NOMO-1 treated with DMSO at 0.1 percent for 48 hours (cell line): Measurements from ENCODE around the gene CEP72.
"Not testable (repeated sequence)": the region's sequence is repeated elsewhere in the genome, so short reads cannot be mapped to it uniquely, and the experiment has no call there.

ENCODE experiments used
- DNase-seq: peaks from one replicate; lab custom pipeline; 2025; ENCODE audit not compliant: unreplicated experiment; lab: John Stamatoyannopoulos, UW

Gene CEP72

DNA sequence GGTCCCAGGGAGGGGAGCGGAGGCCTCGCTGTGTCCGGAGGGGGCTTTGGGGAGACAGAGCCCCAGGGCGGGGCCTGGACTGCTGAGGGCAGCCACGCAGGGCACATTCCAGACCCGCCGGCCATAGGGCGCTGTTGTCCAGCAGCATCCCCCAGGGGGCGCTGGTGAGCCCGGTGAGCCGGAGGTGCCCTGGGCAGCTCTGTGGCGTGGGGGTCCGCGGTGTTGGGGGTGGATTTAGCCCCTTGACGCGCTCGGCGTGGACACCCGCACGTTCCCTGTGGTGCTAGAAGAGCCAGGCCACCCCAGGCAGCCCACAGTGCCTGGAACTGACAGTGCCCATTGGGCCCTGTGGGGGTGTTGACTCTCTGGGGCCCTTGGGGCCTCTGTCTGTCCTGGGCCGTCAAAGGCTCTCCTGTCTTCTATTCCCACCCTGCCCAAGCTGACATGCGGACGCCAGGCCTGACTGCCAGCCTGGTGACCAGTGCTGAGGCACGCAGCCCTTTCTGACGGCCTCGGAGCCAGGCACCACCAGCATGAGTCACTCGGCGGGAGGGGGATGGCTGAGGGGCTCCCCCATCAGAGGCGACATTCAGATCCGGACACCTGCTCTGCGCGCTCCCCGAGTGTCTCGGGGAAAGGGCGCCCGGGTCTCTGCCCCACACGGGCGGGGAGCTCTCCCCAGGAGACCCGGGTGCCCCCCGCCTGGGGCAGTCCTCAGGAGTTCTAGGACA lies 57.1 kb downstream of the CEP72 start:
- no peak for DNase-seq

DNA sequence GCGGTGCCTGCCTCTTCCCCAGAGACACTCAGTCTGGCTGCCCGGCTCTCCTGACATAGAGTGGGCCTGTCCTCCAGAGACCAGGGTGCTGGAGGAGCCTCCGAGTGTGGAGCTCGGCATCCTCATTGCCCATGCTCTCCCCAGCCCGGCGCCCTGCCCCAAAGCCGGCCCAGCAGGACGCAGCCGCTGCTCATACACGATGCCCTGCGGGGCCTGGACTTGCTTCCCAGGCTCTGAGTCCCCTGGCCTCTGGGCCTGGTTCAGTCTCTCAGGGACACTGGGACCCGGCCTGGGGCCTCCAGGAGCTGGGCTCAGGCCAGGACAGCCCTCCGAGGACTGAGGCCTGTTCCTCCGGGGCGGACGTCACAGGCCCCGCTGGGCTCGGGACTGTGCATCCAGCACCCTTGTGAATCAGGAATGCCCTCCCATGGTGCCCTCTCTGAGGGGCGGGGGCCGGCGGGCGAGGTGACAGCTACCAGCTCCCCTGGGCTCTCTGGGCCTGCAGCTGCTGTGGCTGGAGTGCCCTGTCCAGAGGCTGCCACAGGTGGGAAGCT lies 57.8 kb downstream of the CEP72 start:
- no peak for DNase-seq

GRCh38 chr5:670396-671270 lies 58.5 kb downstream of the CEP72 start:
- DNase-seq, result no peak

DNA sequence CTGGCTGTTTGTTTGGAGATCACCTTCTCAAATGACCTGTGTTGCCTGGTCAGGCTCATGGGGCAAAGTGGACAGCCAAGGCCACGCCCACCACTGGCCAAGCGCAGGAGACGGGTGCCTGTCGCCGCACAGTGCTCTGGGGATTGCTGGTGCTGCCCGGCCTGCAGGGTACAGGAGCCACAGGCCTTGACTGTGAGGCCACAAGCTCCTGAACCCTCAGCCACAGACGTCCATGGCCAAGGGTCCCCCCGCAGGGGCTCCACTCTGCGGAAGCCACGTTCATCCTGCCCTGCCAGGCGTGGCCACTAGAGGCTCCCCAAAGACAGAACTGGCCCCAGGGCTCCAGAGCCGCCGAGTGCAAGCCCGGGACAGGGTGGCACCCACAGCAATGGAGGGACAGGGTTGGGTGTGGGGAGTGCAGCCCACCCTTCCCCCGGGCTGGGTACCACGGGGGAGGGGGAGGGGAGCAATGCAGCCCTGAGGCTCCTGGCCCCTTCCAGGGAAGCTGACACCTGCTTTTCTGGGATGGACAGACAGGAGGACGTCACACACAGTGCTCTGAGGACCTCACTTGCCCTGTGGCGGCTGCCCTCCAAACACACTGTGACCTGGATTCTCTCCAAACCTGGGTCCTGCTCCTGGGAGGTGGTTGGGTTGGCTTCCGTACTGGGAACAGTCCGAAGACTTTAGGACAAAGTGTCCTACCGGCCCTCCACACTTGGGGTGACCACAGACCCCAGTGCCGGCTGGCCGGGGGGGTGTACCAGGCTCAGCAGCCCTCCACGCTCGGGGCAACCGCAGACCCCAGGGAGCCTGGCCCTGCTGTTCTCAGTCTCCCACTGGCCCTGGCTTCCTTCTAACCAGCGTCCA lies 59.6 kb downstream of the CEP72 start:
- peak; percentile 81 for DNase-seq

- DNase-seq, result peak; percentile 79
Measured at GRCh38 chr5:672329-673160, 60.4 kb downstream of the CEP72 start.

DNA sequence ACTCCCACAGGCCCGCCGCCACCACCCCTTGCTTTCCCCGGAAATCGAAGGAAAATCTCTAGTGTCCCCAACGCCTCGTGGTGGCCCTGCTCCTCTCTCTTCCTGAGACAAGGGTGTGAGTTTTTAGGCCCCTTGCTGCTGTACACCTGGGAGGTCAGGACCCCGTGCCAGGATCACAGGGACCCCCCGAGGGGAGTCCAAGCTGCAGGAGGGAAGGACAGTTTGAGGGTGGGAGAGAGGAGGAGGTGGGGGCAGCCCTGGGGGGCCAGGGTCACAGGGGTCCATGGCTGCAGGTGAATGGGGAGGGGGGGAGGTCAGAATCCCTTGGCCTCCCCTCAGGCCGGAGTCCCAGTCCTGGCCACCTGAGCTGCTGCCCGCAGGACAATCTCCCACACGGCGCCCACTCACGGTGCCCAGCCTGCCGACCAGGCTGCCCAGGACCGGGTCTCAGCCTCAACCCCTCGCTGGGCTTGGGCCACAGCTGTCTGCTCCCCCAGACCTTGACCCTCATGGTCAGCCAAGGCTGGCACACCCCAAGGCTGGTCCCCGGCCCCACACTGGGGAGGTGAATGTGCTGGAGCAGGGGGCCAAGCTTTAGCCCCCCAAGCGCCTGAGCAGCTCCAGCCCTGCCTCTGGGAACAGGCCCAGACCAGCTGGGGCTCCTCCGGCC lies 61.2 kb downstream of the CEP72 start:
- no peak for DNase-seq

- DNase-seq, result no peak
Measured at GRCh38 chr5:673831-674629, 61.9 kb downstream of the CEP72 start.

DNA sequence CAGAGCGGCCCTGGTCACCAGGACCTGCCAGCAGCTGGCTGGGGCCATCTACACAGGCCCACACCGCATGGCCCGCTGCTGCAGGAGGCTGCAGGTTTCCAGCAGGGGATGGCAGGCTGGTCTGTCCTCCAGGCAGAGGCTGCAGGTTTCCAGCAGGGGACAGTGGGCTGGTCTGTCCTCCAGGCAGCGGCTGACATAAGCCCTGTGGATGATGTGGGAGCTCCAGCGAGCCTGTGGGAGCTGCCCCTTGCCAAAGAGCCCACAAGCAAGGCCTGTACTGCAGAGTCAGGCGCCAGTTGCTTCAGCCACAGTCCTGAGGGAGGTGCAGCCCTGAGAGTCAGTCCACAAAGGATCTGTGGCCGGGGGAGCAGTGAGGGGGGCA lies 62.5 kb downstream of the CEP72 start:
- no peak for DNase-seq

GRCh38 chr5:675111-675870 lies 63.2 kb downstream of the CEP72 start:
- no peak for DNase-seq

DNA sequence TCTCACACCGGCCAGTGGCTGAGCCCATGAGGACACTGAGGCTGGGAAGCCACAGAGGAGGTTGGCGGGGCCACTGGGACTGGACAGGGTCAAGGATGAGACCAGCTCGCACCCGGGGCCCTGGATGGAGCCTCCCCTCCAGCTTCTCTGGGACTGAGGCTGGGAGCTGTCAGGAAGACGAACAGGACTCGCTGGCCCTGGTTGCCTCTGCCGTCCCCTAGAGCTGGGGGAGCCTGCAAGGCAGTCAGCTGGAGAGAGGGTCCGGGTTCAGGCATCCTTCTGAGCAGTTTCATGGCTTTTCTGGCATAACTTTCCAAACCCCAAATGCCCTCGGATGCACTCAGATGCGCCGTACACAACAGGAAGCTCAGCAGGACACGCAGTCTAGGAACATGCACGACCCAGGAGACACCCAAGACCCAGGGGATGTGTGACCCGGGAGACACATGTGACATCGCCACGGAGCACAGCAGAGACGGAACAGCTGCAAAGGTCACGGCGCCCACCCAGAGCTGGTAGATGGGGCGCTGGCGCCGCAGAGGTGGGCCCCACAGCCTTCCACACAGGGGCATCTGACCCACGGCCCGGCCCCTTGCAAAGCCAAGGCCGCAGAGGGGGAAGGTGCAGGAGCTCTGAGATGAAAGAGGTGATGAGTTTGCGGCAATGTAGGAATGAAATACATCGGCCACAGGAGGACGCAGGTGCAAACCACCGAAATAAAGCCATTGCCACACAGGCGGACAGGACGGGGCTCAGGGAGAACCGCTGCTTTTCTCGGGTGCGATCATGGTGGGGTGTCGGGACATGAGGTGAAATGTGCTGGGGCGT lies 63.9 kb downstream of the CEP72 start:
- DNase-seq, result no peak

- DNase-seq, result no peak
Measured at GRCh38 chr5:676699-677076, 64.5 kb downstream of the CEP72 start.

- no peak for DNase-seq
Measured at GRCh38 chr5:677131-678101, 65.3 kb downstream of the CEP72 start.

DNA sequence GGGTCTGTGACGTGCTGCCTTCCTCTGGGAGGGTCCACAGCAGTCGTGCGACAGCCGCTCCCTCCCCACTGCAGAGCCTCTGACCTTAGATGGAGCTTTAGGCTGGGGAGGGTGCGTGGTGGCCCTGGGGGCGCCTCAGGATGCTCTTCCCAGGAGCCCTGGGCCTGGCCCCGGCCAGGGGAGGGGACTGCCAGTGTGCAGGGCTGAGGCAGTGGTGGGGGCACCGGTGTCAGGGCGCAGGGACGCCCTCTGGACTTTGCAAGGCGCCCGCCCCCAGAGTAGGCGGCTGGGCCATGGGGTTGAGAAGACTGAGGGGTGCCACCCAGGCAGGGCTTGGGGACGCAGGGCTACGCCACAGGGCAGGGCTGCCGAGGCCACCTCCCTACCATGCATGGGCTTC lies 66.4 kb downstream of the CEP72 start:
- not testable (repeated sequence) for DNase-seq

DNA sequence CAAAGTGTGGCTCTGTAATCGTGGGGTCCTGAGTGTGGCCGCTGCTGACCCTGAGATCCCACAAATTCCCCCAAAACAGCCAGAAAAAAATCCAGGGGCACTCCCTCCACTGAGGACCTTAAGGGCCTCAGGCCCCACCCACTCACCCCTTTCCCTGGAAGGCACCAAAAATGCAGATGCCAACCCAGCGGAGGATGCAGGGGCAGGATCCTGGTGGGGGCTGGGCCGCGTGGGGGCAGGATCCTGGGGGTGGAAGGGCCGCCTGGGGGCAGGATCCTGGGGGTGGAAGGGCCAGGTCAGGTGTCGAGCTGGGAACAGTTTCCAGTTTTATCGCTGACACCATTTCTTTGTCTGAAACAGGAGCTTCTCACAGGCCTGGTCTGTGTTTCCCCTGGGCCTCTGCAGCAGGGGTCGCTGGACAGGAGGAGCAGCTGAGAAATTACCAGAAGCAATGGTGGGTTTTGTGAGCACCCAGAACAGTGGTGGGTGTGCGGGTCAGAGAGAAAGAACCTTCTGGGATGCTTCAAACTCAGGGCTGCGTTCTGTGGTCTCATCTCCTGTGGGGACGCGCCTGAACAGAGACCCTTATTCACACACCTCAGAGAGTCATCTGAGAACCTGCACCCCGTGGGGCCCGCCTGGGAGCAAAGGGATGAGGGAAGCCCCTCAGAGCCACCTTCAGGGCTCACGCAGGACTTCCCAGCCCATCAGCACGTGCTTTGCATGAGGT lies 67.2 kb downstream of the CEP72 start:
- not testable (repeated sequence) for DNase-seq

GRCh38 chr5:680118-680795 lies 68.1 kb downstream of the CEP72 start:
- not testable (repeated sequence) for DNase-seq
